C4-2B (cell line): ENCODE data around the gene CCDC148.

Source experiments
- H3K27ac ChIP-seq: fragments of 450-650 bp; 2 replicates; pipeline ENCODE4 v1.5.1; 2017
- ZFX ChIP-seq: fragments of 450-650 bp; IDR thresholded peaks from 2 replicates; pipeline ENCODE4 v1.6.1; 2017
- TF ChIP-seq, protein P1 (sequence below): fragments of 450-650 bp; conservative IDR thresholded peaks from 2 replicates; pipeline ENCODE4 v1.5.1; 2017; ENCODE audit warnings: mild to moderate bottlenecking

The CCDC148 gene

DNA sequence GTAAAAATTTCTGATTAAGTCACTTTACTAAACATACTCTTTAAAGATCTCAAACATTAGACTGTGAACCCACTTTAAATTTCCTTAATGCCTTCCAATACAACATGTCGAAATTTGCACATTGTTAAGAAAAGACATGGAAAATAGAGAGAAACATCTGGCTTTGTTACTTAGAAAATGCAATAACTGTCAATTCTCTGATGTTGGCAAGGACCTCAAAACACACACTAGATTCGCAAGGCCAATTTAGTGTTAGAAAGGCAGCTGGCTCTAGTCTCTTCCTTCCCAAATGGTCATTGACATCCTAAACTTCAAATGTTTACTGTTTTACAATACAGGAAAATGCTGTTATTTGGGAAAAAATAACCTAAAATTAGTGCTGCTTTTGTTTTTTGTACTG, 244.3 kb downstream of the CCDC148 start:
- no peak overlapping the region for H3K27ac ChIP-seq
- TF ChIP-seq ZFX: no peak
- TF ChIP-seq, protein P1, sequence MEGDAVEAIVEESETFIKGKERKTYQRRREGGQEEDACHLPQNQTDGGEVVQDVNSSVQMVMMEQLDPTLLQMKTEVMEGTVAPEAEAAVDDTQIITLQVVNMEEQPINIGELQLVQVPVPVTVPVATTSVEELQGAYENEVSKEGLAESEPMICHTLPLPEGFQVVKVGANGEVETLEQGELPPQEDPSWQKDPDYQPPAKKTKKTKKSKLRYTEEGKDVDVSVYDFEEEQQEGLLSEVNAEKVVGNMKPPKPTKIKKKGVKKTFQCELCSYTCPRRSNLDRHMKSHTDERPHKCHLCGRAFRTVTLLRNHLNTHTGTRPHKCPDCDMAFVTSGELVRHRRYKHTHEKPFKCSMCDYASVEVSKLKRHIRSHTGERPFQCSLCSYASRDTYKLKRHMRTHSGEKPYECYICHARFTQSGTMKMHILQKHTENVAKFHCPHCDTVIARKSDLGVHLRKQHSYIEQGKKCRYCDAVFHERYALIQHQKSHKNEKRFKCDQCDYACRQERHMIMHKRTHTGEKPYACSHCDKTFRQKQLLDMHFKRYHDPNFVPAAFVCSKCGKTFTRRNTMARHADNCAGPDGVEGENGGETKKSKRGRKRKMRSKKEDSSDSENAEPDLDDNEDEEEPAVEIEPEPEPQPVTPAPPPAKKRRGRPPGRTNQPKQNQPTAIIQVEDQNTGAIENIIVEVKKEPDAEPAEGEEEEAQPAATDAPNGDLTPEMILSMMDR: no peak

DNA sequence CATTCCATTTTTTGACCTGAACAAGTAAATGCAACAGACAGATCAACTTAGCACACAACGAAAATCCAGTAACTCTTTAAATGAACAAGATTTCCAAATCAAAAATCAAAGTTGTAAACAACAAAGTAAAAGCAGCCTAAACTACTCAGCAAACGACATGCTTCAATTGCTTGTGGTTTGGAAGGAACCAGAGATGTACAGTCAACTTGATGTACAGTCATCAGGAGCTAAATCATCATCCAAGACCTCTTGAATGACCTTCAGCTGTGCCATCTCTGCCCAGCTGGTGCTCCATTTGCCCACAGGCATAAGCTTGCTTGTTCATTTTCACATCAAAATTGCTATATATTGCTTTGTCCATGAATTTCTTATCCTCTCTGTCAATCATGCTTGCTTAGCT, 245.1 kb downstream of the CCDC148 start:
- TF ChIP-seq ZFX: no peak
- TF ChIP-seq, protein P1: no peak
- H3K27ac ChIP-seq: no peak overlapping the region

DNA sequence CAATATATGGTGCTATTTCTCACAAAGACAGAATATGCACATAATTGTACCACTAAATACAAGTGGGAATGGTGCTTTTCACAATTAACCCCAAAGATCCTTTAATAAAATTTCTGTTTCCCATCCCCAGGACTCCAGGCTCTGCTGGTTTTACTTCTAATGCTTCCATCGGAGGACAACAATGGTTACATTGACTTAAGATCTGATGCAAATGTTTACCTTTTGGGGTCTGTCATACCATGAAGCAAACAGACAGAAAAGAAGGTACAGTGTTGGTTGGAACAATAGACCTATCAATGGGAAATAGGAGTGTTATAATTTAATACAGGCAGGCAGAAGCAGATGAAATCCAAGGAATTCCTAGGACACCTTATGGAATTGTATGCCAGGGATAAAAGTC, 249.2 kb downstream of the CCDC148 start:
- no peak overlapping the region for H3K27ac ChIP-seq
- TF ChIP-seq, protein P1: no peak
- TF ChIP-seq ZFX: no peak

DNA sequence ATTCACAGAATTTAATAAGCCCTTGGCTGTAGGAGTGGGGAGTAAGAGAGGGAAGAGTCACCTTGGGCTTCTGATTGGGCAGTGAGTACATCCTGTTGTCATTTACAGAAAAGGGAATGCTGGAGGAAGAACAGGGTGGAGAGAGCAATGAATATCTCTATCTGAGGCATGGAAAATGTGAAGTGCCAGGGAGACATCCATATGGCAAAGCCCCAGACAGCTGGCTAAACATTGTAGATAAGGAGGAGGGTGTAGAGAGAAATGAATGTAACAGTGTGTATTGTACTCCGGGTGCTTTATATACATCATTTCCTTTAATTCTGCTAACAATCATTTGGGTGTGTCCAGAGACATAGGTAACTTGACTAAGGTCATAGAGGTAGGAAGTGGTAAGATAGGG, 251.3 kb downstream of the CCDC148 start:
- TF ChIP-seq ZFX: no peak
- TF ChIP-seq, protein P1: no peak
- no peak overlapping the region for H3K27ac ChIP-seq

DNA sequence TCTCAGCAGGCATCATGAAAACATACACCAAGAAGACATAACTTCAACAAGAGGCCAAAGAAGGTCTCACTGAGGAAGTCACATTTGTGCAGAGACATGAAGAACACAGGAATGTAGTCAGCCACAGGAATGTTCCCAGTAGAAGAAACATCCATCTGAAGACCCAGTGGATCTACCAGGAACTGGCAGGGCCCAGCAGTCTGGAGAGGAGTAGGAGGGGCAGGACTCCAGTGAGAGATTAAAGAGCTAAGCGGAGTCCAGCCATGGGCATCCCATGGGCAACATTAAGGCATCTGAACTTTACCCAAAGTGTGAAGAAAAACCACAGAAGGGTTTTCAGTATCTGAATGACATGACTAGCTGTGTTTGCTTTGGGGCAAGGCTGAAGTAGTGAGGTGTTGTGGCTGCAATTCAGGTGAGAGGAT, 251.8 kb downstream of the CCDC148 start:
- H3K27ac ChIP-seq: no peak overlapping the region
- TF ChIP-seq, protein P1: no peak

DNA sequence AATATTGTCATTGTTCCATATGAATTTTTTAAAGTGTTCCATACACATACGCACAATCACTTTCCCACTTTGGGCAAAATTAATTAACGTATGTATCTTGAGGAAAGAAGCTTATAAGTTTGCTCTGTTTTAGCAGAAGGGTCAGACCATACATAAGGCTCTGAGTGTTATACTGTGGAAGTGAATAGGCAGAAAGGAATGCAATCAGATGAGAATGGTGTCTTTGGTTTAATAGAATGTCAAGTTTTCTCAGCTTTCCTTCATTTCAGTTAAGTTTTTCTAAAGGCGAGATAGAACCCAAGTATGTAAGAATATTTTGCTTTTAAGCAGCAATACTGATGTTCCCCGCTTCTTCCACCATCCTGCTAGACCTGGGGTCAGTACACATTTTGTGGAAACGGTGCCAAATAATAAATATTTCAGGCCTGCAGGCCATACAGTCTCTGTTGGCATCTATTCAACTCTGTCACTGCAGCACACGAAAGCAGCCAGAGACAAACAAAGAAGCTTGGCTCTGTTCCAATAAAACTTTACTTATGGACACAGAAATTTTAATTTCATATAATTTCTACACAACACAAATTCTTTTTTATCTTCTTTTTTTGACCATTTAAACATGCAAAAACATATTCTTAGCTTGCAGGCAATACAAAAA, 254.3 kb downstream of the CCDC148 start:
- H3K27ac ChIP-seq: no peak overlapping the region
- TF ChIP-seq ZFX: no peak
- TF ChIP-seq, protein P1: no peak

DNA sequence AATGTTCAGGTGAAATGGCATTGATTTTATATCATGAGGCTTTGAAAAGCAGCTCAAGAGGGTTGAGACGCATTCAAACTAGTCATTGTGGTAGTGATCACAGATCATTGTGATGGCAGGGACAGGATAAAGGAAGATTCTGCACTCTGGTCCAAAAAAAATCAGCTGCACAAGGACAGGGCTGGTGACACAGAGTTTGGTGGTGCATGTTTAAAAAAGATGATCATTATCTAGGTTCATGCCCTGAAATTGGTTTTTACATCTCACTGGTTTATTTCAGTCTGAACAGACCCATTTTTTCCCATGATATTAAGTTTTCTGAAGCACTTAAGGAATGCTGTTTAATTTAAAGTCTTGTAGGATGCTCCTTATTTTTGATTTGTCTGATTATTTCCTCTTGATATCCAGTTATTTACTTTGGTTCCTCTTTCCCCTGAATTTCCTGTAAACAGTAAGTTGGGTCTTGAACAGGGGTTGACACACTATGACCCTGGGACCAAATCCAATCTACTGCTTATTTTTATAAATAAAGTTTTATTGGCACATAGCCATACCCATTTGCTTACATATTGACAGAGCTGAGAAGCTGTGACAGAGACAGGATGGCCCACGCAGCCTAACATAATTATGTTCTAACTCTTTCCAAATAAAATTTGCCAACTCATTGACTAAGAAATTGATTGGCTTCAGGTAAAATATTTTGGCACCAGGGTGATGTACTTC, 256.5 kb downstream of the CCDC148 start:
- H3K27ac ChIP-seq: no peak overlapping the region
- TF ChIP-seq, protein P1: no peak
- no peak for TF ChIP-seq ZFX
